ENCODE measurements around the gene CFAP251. TPM values are rescaled to one million over a fixed set of nuclear protein-coding genes. Genes with fewer than 3 reads are reported as not detected.

CFAP251 gene
- total and polyA plus RNA-seq, 2 of the 13 experiments (the other 11 are each of a cell fraction or from before 2014, with no cell fraction given): 0.30 to 0.42 TPM

DNA sequence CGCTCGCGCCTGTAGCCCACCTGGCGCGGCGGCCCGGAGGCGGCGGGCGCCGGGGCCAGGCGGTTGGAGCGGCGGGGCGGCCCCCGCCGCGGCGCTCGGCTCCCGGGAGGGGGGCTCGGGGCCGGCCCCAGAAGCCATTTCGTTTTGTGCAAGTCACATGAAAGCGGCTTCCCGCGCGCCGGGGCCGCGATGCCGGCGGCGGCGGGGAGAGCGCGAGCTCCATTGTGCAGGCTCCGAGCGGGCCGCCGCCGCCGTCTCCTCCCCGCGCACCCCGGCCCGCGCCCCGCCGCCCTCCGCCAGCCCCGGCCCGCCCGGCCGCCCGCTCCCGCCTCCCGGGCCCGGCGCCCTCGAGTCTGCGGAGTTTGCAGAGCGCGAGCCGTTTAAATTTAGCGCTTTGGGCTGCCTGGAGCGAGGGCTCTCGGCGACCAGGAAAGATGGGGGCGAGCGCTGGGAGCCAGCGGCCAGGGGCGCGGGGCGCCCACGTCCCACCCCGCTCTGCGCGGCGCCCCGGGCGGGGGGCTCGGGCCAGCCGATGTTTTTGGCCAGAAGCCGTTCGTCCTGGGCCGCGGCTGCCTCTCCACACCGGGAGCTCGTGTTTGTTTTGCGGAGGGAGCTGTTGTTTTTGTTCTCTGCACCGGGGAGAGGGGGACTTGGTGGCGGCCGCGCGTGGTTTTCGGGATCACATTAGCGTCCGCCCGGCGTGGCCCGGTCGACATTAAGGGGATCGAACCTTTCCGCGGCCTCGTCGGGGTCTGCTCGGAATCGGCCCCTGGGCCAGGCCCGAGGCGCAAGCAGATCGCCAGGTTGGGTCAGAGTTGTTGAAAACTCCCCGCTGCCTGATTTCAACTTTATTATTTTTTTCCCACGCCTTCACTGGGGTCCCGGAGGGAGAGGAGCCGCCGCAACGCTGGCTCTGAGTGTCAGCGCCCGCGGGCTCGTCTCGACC, 104.3 kb downstream of the CFAP251 start (continued):
- TF ChIP-seq, protein P1, sequence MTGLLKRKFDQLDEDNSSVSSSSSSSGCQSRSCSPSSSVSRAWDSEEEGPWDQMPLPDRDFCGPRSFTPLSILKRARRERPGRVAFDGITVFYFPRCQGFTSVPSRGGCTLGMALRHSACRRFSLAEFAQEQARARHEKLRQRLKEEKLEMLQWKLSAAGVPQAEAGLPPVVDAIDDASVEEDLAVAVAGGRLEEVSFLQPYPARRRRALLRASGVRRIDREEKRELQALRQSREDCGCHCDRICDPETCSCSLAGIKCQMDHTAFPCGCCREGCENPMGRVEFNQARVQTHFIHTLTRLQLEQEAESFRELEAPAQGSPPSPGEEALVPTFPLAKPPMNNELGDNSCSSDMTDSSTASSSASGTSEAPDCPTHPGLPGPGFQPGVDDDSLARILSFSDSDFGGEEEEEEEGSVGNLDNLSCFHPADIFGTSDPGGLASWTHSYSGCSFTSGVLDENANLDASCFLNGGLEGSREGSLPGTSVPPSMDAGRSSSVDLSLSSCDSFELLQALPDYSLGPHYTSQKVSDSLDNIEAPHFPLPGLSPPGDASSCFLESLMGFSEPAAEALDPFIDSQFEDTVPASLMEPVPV (CRISPR knock-in tag; IDR thresholded peaks at IDR 0.05): no peak
- TF ChIP-seq HOXA7 (CRISPR knock-in tag; IDR thresholded peaks at IDR 0.05) (no peak), ZNF790 (CRISPR knock-in tag; IDR thresholded peaks at IDR 0.05; ENCODE audit: borderline replicate concordance) (no peak), ZNF773 (CRISPR knock-in tag; IDR thresholded peaks at IDR 0.05; ENCODE audit: borderline replicate concordance) (no peak), SRSF1 (optimal IDR thresholded peaks at IDR 0.05; ENCODE audit: low read depth, low read length) (peak; percentile 3), SNRNP70 (IDR thresholded peaks at IDR 0.05; ENCODE audit: low read depth, low read length) (no peak), PHB2 (IDR thresholded peaks at IDR 0.05; ENCODE audit: partially characterized antibody) (no peak), RBM39 (IDR thresholded peaks at IDR 0.05; ENCODE audit: low read depth, low read length, poor library complexity, severe bottlenecking) (peak; percentile 3), ISX (CRISPR knock-in tag; conservative IDR thresholded peaks at IDR 0.05) (no peak), PHF8 (CRISPR knock-in tag; IDR thresholded peaks at IDR 0.05) (peak; percentile 38; the same call in 1 of the 2 replicates), ZNF720 (CRISPR knock-in tag; IDR thresholded peaks at IDR 0.05) (no peak), ZNF776 (CRISPR knock-in tag; IDR thresholded peaks at IDR 0.05) (peak; percentile 46; the same call in 1 of the 2 replicates), ZNF256 (CRISPR knock-in tag; conservative IDR thresholded peaks at IDR 0.05) (no peak; the same call in 1 of the 2 replicates), SP140L (CRISPR knock-in tag; IDR thresholded peaks at IDR 0.05; ENCODE audit: borderline replicate concordance) (0 out of 2 replicates have a peak, but pooled peaks have one; percentile 32), ZNF10 (CRISPR knock-in tag; IDR thresholded peaks at IDR 0.05; ENCODE audit: borderline replicate concordance, low read depth) (no peak), RBFOX2 (IDR thresholded peaks at IDR 0.05; ENCODE audit: low read depth, low read length) (peak; percentile 32; the same call in 1 of the 2 replicates), ZNF558 (CRISPR knock-in tag; IDR thresholded peaks at IDR 0.05; ENCODE audit: borderline replicate concordance) (no peak), SKI (IDR thresholded peaks at IDR 0.05; ENCODE audit: partially characterized antibody) (no peak), ESRRA (CRISPR knock-in tag; IDR thresholded peaks at IDR 0.05; ENCODE audit: low read depth) (0 out of 2 replicates have a peak, but pooled peaks have one; percentile 26)
- TF ChIP-seq, protein P2, sequence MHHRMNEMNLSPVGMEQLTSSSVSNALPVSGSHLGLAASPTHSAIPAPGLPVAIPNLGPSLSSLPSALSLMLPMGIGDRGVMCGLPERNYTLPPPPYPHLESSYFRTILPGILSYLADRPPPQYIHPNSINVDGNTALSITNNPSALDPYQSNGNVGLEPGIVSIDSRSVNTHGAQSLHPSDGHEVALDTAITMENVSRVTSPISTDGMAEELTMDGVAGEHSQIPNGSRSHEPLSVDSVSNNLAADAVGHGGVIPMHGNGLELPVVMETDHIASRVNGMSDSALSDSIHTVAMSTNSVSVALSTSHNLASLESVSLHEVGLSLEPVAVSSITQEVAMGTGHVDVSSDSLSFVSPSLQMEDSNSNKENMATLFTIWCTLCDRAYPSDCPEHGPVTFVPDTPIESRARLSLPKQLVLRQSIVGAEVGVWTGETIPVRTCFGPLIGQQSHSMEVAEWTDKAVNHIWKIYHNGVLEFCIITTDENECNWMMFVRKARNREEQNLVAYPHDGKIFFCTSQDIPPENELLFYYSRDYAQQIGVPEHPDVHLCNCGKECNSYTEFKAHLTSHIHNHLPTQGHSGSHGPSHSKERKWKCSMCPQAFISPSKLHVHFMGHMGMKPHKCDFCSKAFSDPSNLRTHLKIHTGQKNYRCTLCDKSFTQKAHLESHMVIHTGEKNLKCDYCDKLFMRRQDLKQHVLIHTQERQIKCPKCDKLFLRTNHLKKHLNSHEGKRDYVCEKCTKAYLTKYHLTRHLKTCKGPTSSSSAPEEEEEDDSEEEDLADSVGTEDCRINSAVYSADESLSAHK (CRISPR knock-in tag; IDR thresholded peaks at IDR 0.05; ENCODE audit: borderline replicate concordance): no peak
- TF ChIP-seq, protein P3, sequence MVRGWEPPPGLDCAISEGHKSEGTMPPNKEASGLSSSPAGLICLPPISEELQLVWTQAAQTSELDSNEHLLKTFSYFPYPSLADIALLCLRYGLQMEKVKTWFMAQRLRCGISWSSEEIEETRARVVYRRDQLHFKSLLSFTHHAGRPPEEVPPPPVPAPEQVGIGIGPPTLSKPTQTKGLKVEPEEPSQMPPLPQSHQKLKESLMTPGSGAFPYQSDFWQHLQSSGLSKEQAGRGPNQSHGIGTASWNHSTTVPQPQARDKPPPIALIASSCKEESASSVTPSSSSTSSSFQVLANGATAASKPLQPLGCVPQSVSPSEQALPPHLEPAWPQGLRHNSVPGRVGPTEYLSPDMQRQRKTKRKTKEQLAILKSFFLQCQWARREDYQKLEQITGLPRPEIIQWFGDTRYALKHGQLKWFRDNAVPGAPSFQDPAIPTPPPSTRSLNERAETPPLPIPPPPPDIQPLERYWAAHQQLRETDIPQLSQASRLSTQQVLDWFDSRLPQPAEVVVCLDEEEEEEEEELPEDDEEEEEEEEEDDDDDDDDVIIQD (CRISPR knock-in tag; IDR thresholded peaks at IDR 0.05; ENCODE audit: low read depth): no peak
- TF ChIP-seq, protein P4, sequence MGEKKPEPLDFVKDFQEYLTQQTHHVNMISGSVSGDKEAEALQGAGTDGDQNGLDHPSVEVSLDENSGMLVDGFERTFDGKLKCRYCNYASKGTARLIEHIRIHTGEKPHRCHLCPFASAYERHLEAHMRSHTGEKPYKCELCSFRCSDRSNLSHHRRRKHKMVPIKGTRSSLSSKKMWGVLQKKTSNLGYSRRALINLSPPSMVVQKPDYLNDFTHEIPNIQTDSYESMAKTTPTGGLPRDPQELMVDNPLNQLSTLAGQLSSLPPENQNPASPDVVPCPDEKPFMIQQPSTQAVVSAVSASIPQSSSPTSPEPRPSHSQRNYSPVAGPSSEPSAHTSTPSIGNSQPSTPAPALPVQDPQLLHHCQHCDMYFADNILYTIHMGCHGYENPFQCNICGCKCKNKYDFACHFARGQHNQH (CRISPR knock-in tag; IDR thresholded peaks at IDR 0.05): no peak
